ENCODE results near the gene DEPDC1B. TPM values are rescaled to one million over a fixed set of nuclear protein-coding genes. Genes with fewer than 3 reads are reported as not detected.

The DEPDC1B gene
- polyA plus RNA-seq, 1 donor from 2014 or later: 7.1 TPM

DNA sequence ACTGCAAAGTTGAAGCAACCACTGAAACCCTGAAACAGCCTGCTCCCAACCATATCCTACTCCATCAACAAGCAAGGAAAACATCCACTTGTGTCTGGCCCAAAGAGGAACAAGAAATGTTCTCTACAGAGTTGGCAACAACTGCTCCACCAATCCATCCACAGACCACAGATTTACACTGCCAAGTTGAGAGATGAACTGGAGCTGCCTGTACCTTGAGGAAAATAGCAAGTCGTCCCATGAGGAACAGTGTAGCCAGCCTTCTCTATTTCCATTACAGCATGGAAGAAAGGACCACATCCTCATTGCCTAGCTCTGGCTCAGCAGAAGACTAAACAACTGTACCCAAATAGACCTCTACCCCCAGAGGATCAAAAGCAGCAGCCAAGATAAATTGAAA lies 60.4 kb downstream of the DEPDC1B start:
- no peak overlapping the region for H3K27ac ChIP-seq (ENCODE audit: low read length)
- no peak overlapping the region for H2AFZ ChIP-seq (ENCODE audit: low read depth, low read length)
- TF ChIP-seq RAD21 (conservative IDR thresholded peaks at IDR 0.05) (no peak), POLR2AphosphoS5 (IDR thresholded peaks at IDR 0.05) (no peak), EP300 (conservative IDR thresholded peaks at IDR 0.05; ENCODE audit: poor library complexity, severe bottlenecking) (no peak), TAF1 (IDR thresholded peaks at IDR 0.05; ENCODE audit: low read depth) (no peak)
- TF ChIP-seq, protein P1, sequence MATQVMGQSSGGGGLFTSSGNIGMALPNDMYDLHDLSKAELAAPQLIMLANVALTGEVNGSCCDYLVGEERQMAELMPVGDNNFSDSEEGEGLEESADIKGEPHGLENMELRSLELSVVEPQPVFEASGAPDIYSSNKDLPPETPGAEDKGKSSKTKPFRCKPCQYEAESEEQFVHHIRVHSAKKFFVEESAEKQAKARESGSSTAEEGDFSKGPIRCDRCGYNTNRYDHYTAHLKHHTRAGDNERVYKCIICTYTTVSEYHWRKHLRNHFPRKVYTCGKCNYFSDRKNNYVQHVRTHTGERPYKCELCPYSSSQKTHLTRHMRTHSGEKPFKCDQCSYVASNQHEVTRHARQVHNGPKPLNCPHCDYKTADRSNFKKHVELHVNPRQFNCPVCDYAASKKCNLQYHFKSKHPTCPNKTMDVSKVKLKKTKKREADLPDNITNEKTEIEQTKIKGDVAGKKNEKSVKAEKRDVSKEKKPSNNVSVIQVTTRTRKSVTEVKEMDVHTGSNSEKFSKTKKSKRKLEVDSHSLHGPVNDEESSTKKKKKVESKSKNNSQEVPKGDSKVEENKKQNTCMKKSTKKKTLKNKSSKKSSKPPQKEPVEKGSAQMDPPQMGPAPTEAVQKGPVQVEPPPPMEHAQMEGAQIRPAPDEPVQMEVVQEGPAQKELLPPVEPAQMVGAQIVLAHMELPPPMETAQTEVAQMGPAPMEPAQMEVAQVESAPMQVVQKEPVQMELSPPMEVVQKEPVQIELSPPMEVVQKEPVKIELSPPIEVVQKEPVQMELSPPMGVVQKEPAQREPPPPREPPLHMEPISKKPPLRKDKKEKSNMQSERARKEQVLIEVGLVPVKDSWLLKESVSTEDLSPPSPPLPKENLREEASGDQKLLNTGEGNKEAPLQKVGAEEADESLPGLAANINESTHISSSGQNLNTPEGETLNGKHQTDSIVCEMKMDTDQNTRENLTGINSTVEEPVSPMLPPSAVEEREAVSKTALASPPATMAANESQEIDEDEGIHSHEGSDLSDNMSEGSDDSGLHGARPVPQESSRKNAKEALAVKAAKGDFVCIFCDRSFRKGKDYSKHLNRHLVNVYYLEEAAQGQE (IDR thresholded peaks at IDR 0.05; ENCODE audit: borderline replicate concordance): no peak
- TF ChIP-seq, protein P2, sequence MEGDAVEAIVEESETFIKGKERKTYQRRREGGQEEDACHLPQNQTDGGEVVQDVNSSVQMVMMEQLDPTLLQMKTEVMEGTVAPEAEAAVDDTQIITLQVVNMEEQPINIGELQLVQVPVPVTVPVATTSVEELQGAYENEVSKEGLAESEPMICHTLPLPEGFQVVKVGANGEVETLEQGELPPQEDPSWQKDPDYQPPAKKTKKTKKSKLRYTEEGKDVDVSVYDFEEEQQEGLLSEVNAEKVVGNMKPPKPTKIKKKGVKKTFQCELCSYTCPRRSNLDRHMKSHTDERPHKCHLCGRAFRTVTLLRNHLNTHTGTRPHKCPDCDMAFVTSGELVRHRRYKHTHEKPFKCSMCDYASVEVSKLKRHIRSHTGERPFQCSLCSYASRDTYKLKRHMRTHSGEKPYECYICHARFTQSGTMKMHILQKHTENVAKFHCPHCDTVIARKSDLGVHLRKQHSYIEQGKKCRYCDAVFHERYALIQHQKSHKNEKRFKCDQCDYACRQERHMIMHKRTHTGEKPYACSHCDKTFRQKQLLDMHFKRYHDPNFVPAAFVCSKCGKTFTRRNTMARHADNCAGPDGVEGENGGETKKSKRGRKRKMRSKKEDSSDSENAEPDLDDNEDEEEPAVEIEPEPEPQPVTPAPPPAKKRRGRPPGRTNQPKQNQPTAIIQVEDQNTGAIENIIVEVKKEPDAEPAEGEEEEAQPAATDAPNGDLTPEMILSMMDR (IDR thresholded peaks at IDR 0.05; ENCODE audit: poor library complexity, severe bottlenecking): no peak

DNA sequence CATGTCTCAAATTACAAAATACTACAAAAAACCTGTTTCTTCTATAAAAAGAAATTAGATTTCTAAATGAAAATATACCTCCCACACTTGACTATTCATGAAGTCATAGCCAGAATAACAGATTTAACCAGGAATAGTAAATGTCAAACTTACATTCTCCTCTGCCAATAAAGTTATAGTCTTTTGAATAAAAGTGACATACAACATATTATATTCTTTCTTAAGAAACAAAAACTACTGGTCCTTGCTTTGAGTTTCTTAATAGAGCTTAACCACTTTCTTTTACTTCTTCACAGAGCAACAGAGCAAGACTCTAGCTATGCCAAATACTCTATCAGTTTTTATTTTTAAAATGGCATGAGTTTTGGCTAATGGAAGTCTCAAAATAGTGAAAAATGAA lies 61.7 kb downstream of the DEPDC1B start:
- Histone ChIP-seq H2AFZ (ENCODE audit: low read depth, low read length) (no peak overlapping the region), H3K4me2 (ENCODE audit: low read length) (no peak overlapping the region), H3K27me3 (ENCODE audit: insufficient read depth, low read depth, low read length) (no peaks in the 10 kb centered on the region), H3K27ac (ENCODE audit: low read length) (no peak overlapping the region), H3K4me3 (ENCODE audit: low read length) (no peak overlapping the region), H3K9me3 (ENCODE audit: low read length) (no peaks in the 10 kb centered on the region), H3K36me3 (ENCODE audit: insufficient read depth, low read length) (no peaks in the 10 kb centered on the region), H3K9me2 (ENCODE audit: insufficient read depth, low read length) (no peaks in the 10 kb centered on the region), H3K79me2 (replicated peaks; ENCODE audit: insufficient read depth, low read length) (no peaks in the 10 kb centered on the region), H3F3A (ENCODE audit: insufficient read depth, low read length, poor library complexity, severe bottlenecking) (no peaks in the 10 kb centered on the region), H3K9ac (ENCODE audit: low read length) (no peak overlapping the region), H4K20me1 (ENCODE audit: insufficient read depth) (no peaks in the 10 kb centered on the region)
- TF ChIP-seq POLR2AphosphoS5 (IDR thresholded peaks at IDR 0.05): no peak
- TF ChIP-seq, protein P1 (IDR thresholded peaks at IDR 0.05; ENCODE audit: borderline replicate concordance): no peak
- TF ChIP-seq MXI1 (conservative IDR thresholded peaks at IDR 0.05; ENCODE audit: poor library complexity, severe bottlenecking): no peak
- no peak for TF ChIP-seq TAF1 (IDR thresholded peaks at IDR 0.05; ENCODE audit: low read depth)
- TF ChIP-seq SMC3 (conservative IDR thresholded peaks at IDR 0.05; ENCODE audit: poor library complexity): no peak
- TF ChIP-seq EP300 (conservative IDR thresholded peaks at IDR 0.05; ENCODE audit: poor library complexity, severe bottlenecking): no peak
- no peak for TF ChIP-seq RAD21 (conservative IDR thresholded peaks at IDR 0.05)
- no peak for TF ChIP-seq EZH2 (IDR thresholded peaks at IDR 0.05; ENCODE audit: borderline replicate concordance, insufficient read depth, low read length, poor library complexity, severe bottlenecking)
- TF ChIP-seq, protein P2 (IDR thresholded peaks at IDR 0.05; ENCODE audit: poor library complexity, severe bottlenecking): no peak

More for the DNA sequence above, 60.4 kb downstream of the DEPDC1B start:
- Histone ChIP-seq H3K9me3 (ENCODE audit: low read length) (no peaks in the 10 kb centered on the region), H3K9ac (ENCODE audit: low read length) (no peak overlapping the region), H3K4me3 (ENCODE audit: low read length) (no peak overlapping the region), H3K36me3 (ENCODE audit: insufficient read depth, low read length) (no peaks in the 10 kb centered on the region), H3K79me2 (replicated peaks; ENCODE audit: insufficient read depth, low read length) (no peaks in the 10 kb centered on the region), H3K9me2 (ENCODE audit: insufficient read depth, low read length) (no peaks in the 10 kb centered on the region), H4K20me1 (ENCODE audit: insufficient read depth) (no peaks in the 10 kb centered on the region), H3F3A (ENCODE audit: insufficient read depth, low read length, poor library complexity, severe bottlenecking) (no peaks in the 10 kb centered on the region), H3K4me2 (ENCODE audit: low read length) (no peak overlapping the region), H3K27me3 (ENCODE audit: insufficient read depth, low read depth, low read length) (no peaks in the 10 kb centered on the region)

Measured in neural cell (in vitro differentiated cells).